Right lobe of liver (tissue), 6 donors: Measurements from ENCODE around the gene FOXP1. TPM values are rescaled to one million over a fixed set of nuclear protein-coding genes. Genes with fewer than 3 reads are reported as not detected.

Experiments used
- ATAC-seq, 4 donors: fragments of 200-7000 bp; cut with Tn5 transposase; one replicate each; pipeline ENCODE4 v1.9.1; 2020; ENCODE audit warnings: mild to moderate bottlenecking in 4 of 4, moderate library complexity in 4 of 4
- DNase-seq, 3 donors: peaks; one replicate each; pipeline ENCODE4 v3.0.0-alpha.2; 2020
- H3K27ac ChIP-seq, 3 donors: fragments of 200-600 bp; one replicate each; pipeline ENCODE4 v1.8.0; 2022
- H3K27me3 ChIP-seq, 2 donors: fragments of 200-600 bp; one replicate each; pipeline ENCODE4 v1.8.0; 2022
- H3K36me3 ChIP-seq, 4 donors: fragments of 200-600 bp; sonication (generic) in 1 of 4; one replicate each; pipeline versions ENCODE4 v1.5.1 to v1.8.0; 2017 to 2022; ENCODE audit warnings: control low read depth in 1 of 4
- H3K4me1 ChIP-seq, 4 donors: fragments of 200-600 bp; sonication (generic) in 1 of 4; one replicate each; pipeline versions ENCODE4 v1.5.1 to v1.8.0; 2017 to 2022; ENCODE audit warnings: control low read depth in 1 of 4
- H3K4me3 ChIP-seq, 3 donors: fragments of 200-600 bp; one replicate each; pipeline ENCODE4 v1.8.0; 2022
- H3K9me3 ChIP-seq, 4 donors: fragments of 200-600 bp; sonication (generic) in 1 of 4; one replicate each; pipeline versions ENCODE4 v1.5.1 to v1.8.0; 2017 to 2022; ENCODE audit warnings: control low read depth in 1 of 4
- CTCF ChIP-seq, 4 donors: fragments of 200-600 bp in 3 of 4; fragments of 450-650 bp in 1 of 4; IDR thresholded peaks; one replicate each; pipeline versions ENCODE4 v1.5.1 to v1.8.0; 2016 to 2022; ENCODE audit warnings: antibody characterized with exemption in 4 of 4, mild to moderate bottlenecking in 2 of 4
- POLR2A ChIP-seq: fragments of 450-650 bp; IDR thresholded peaks from one replicate; pipeline ENCODE4 v1.6.1; 2017; ENCODE audit warnings: antibody characterized with exemption, mild to moderate bottlenecking
- WGBS: methylation state at CpG from one replicate; pipeline ENCODE4 v1.1.6; 2018; ENCODE audit warnings: low coverage, low lambda C conversion rate; ENCODE audit not compliant: insufficient coverage; ENCODE audit errors: missing lambda C conversion rate; 5-methylcytosine and 5-hydroxymethylcytosine counted together
- intact Hi-C, 2 donors: fragments of 100-400 bp; cut with DNase I; formaldehyde crosslinking; loops; one replicate each; pipeline versions ENCODE4 v1.11.2 to v1.14.1; 2022
- total RNA-seq, 6 experiments: library from RNA; depleted of rRNA in 2 of 6; stranded (reverse); fragments of >200 nt in 2 of 6; fragmentation: NEBNext Ultra II Directional in 3 of 6; extraction: Animal tissue kit (Norgen Biotek cat#: 25700) in 3 of 6; gene quantifications; one replicate each; pipeline versions ENCODE4 v1.1.0 to v1.2.4, GENCODE V29; 2016 to 2023
- donor health status: DM: no; HTN: yes; CAD: no.
- donor health status: DM: no; HTN: no; CAD: no.
- donor health status: DM: no; HTN: no; CAD: no.
- donor health status: DM: no; HTN: yes; CAD: no.
- donor health status: DM: no; HTN: yes; CAD: no.

FOXP1 gene
- total RNA-seq, 6 experiments from 2014 or later, result 26.7 to 47.7 (median 35.2) TPM

- ATAC-seq (peak in 2 of 4 donors; percentile 82 to 87), DNase-seq (peak in 1 of 3 donors; percentile 72)
- Histone ChIP-seq H3K9me3 (no peaks in the 10 kb centered on the region), H3K4me1 (peaks cover 0 to 17% (median 0%) of the 10 kb centered on the region in 4 donors), H3K27ac (peak overlapping the region in 1 of 3 donors; percentile 63), H3K27me3 (no peaks in the 10 kb centered on the region), H3K4me3 (no peak overlapping the region), H3K36me3 (no peaks in the 10 kb centered on the region)
- TF ChIP-seq CTCF (IDR thresholded peaks at IDR 0.05) (no peak), POLR2A (no peak)
- intact Hi-C loops, result no loop called here
- 41% methylated on average over 2 of the region's 2 CpGs for WGBS
These were observed 396.7 kb downstream of the FOXP1 start for GRCh38 chr3:71186801-71187200.

GRCh38 chr3:71185733-71186455, 397.6 kb downstream of the FOXP1 start:
- no peaks in the 10 kb centered on the region for H3K36me3 ChIP-seq
- intact Hi-C loops, result no loop called here
- ATAC-seq (no peak), DNase-seq (no peak)
- no peaks in the 10 kb centered on the region for H3K27me3 ChIP-seq
- no peak for TF ChIP-seq CTCF (IDR thresholded peaks at IDR 0.05)
- TF ChIP-seq POLR2A, result no peak
- peaks cover 0 to 8% (median under 1%) of the 10 kb centered on the region in 4 donors for H3K4me1 ChIP-seq
- peak overlapping the region in 1 of 3 donors; percentile 63 for H3K27ac ChIP-seq
- 73% methylated on average over 3 of the region's 3 CpGs for WGBS
- no peak overlapping the region for H3K4me3 ChIP-seq
- H3K9me3 ChIP-seq, result no peaks in the 10 kb centered on the region

- intact Hi-C loops, result no loop called here
- no peak for TF ChIP-seq POLR2A
- no peak for TF ChIP-seq CTCF (IDR thresholded peaks at IDR 0.05)
- no peaks in the 10 kb centered on the region for H3K36me3 ChIP-seq
These were observed 399.3 kb downstream of the FOXP1 start for GRCh38 chr3:71184252-71184651.

GRCh38 chr3:71183549-71183948, 400.0 kb downstream of the FOXP1 start:
- no peak for TF ChIP-seq CTCF (IDR thresholded peaks at IDR 0.05)
- TF ChIP-seq POLR2A, result no peak
- WGBS, result 84% methylated on average over 4 of the region's 5 CpGs
- Histone ChIP-seq H3K4me3 (no peak overlapping the region), H3K27ac (no peak overlapping the region), H3K4me1 (peaks cover 0 to 6% (median 2%) of the 10 kb centered on the region in 4 donors), H3K9me3 (no peaks in the 10 kb centered on the region), H3K36me3 (no peaks in the 10 kb centered on the region), H3K27me3 (no peaks in the 10 kb centered on the region)
- ATAC-seq (no peak), DNase-seq (no peak)
- intact Hi-C loops, result no loop called here

More at GRCh38 chr3:71184252-71184651, 399.3 kb downstream of the FOXP1 start:
- no peaks in the 10 kb centered on the region for H3K9me3 ChIP-seq
- peaks cover 0 to 6% (median 2%) of the 10 kb centered on the region in 4 donors for H3K4me1 ChIP-seq
- H3K4me3 ChIP-seq, result no peak overlapping the region
- H3K27me3 ChIP-seq, result no peaks in the 10 kb centered on the region
- H3K27ac ChIP-seq, result no peak overlapping the region
- ATAC-seq (no peak), DNase-seq (no peak)
- 100% methylated on average over 1 of the region's 1 CpG for WGBS
